Measurements from ENCODE around the gene DOCK10.
A peak's percentile ranks its signal among the peaks of the same experiment; 100 is the strongest.

Gene DOCK10

DNA sequence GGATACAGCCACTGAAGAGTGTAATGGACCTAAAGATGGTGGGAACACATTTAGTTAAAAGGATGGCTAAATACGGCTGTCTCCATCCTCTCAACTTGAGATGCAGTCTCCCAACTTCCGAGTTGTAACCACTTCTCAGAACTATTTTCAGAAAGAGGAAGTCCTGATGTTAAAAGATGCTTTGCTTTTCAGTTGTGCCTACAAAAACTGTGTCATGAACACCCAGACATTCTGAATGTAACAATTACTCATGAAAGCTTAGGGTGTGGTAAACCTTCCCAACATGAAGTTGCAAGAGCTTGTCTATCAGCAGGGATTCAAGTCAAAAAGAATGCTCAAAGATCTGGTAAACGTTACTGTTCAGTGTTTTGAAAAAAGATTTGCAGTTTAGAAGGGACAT is 147.9 kb downstream of the DOCK10 start:
- no peak for TF ChIP-seq CTCF (conservative IDR thresholded peaks at IDR 0.05; ENCODE audit: low read depth)
- CTCF ChIA-PET: no interaction called here
- no peak for DNase-seq (ENCODE audit: low spot score)
- H3K27ac ChIP-seq: no peak overlapping the region
- POLR2A ChIA-PET (ENCODE audit: low non-redundant PET): no interaction called here

GRCh38 chr2:224893848-224894247 is 148.4 kb downstream of the DOCK10 start:
- H3K27ac ChIP-seq: no peak overlapping the region
- POLR2A ChIA-PET (ENCODE audit: low non-redundant PET): interaction anchor here (0.6 kb wide), 1 partner anchor 35 kb away, joined by 3 read pairs; no protein-coding TSS in a partner anchor
- DNase-seq (ENCODE audit: low spot score): no peak

GRCh38 chr2:224892574-224893204 is 149.6 kb downstream of the DOCK10 start:
- no peak for TF ChIP-seq CTCF (conservative IDR thresholded peaks at IDR 0.05; ENCODE audit: low read depth)
- ChIA-PET POLR2A (ENCODE audit: low non-redundant PET) (no interaction called here), CTCF (no interaction called here)
- H3K27ac ChIP-seq: no peak overlapping the region
- DNase-seq (ENCODE audit: low spot score): no peak

More at GRCh38 chr2:224893848-224894247, 148.4 kb downstream of the DOCK10 start:
- TF ChIP-seq CTCF (conservative IDR thresholded peaks at IDR 0.05; ENCODE audit: low read depth): no peak
- CTCF ChIA-PET: no interaction called here

DNA sequence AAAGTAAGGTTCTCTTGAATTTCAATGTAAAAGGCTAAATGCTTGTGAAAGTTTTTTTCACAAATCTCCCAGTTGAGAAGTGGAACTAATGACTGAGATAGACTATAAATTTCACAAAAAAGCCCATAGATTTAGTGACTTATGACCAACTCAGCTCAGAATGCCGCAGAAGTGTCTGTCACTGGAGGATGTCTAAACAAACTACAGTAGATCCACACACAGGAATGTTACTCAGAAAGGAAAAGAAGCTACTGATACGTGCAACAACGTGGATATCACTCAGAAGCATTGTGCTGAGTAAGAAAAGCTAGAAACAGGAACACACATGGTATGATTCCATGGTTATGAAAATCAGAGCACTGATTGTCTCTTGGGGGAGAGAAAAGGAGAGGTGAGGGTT is 151.9 kb downstream of the DOCK10 start:
- CTCF ChIA-PET: interaction anchor here (0.7 kb wide), 1 partner anchor 30 kb away, joined by 3 read pairs; no protein-coding TSS in a partner anchor
- POLR2A ChIA-PET (ENCODE audit: low non-redundant PET): no interaction called here
- DNase-seq (ENCODE audit: low spot score): no peak
- no peak for TF ChIP-seq CTCF (conservative IDR thresholded peaks at IDR 0.05; ENCODE audit: low read depth)
- no peak overlapping the region for H3K27ac ChIP-seq

DNA sequence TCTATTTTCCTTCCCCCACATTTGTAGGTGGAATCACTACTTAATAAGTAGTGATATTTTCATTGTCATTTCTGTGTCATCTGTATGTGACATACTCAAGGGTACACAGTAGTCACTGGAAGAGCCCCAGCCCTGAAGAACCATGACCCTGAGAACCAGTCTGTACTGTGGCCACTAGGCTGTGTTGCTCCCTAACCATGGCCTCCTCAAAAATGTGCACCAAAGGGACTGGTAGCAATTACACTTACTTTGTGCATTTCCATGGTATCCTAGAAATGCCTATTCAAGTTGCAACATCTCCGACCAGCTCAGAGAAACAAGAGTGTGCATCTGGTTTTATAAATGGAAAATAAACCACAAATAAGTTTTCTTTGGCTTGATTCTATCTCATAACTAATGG is 155.1 kb downstream of the DOCK10 start:
- no peak for DNase-seq (ENCODE audit: low spot score)
- ChIA-PET CTCF (no interaction called here), POLR2A (ENCODE audit: low non-redundant PET) (no interaction called here)
- TF ChIP-seq CTCF (conservative IDR thresholded peaks at IDR 0.05; ENCODE audit: low read depth): no peak; the same call in 1 of the 2 replicates
- peak overlapping the region; percentile 79; the same call in 1 of the 2 replicates for H3K27ac ChIP-seq

- peak; percentile 63 for DNase-seq (ENCODE audit: low spot score)
- H3K27ac ChIP-seq: no peak overlapping the region
- ChIA-PET CTCF (no interaction called here), POLR2A (ENCODE audit: low non-redundant PET) (no interaction called here)
- TF ChIP-seq CTCF (conservative IDR thresholded peaks at IDR 0.05; ENCODE audit: low read depth): no peak
Measured at GRCh38 chr2:224885836-224886547, 156.3 kb downstream of the DOCK10 start.
